ENCODE measurements around the gene IFT57. TPM values are rescaled to one million over a fixed set of nuclear protein-coding genes. Genes with fewer than 3 reads are reported as not detected.

The IFT57 gene
- total and polyA plus RNA-seq, 2 experiments from 2014 or later, result 28.6 to 49.0 TPM

GRCh38 chr3:108208831-108209230 is 13.4 kb downstream of the IFT57 start (continued):
- TF ChIP-seq, protein P1, sequence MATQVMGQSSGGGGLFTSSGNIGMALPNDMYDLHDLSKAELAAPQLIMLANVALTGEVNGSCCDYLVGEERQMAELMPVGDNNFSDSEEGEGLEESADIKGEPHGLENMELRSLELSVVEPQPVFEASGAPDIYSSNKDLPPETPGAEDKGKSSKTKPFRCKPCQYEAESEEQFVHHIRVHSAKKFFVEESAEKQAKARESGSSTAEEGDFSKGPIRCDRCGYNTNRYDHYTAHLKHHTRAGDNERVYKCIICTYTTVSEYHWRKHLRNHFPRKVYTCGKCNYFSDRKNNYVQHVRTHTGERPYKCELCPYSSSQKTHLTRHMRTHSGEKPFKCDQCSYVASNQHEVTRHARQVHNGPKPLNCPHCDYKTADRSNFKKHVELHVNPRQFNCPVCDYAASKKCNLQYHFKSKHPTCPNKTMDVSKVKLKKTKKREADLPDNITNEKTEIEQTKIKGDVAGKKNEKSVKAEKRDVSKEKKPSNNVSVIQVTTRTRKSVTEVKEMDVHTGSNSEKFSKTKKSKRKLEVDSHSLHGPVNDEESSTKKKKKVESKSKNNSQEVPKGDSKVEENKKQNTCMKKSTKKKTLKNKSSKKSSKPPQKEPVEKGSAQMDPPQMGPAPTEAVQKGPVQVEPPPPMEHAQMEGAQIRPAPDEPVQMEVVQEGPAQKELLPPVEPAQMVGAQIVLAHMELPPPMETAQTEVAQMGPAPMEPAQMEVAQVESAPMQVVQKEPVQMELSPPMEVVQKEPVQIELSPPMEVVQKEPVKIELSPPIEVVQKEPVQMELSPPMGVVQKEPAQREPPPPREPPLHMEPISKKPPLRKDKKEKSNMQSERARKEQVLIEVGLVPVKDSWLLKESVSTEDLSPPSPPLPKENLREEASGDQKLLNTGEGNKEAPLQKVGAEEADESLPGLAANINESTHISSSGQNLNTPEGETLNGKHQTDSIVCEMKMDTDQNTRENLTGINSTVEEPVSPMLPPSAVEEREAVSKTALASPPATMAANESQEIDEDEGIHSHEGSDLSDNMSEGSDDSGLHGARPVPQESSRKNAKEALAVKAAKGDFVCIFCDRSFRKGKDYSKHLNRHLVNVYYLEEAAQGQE (IDR thresholded peaks at IDR 0.05; ENCODE audit: unreplicated experiment), result no peak
- TF ChIP-seq ZNF114 (CRISPR knock-in tag; IDR thresholded peaks at IDR 0.05) (no peak), ZNF331 (CRISPR knock-in tag; IDR thresholded peaks at IDR 0.05; ENCODE audit: low read depth) (no peak), EZH2 (IDR thresholded peaks at IDR 0.05; ENCODE audit: low read depth, unreplicated experiment) (no peak), JUNB (IDR thresholded peaks at IDR 0.05; ENCODE audit: unreplicated experiment) (no peak), CTCF (conservative IDR thresholded peaks at IDR 0.05; ENCODE audit: low read depth in 2 of 2) (no peak), POLR2AphosphoS5 (IDR thresholded peaks at IDR 0.05; ENCODE audit: low read depth) (no peak), CREB1 (CRISPR knock-in tag; IDR thresholded peaks at IDR 0.05; ENCODE audit: low read depth) (no peak)
- TF ChIP-seq, protein P2, sequence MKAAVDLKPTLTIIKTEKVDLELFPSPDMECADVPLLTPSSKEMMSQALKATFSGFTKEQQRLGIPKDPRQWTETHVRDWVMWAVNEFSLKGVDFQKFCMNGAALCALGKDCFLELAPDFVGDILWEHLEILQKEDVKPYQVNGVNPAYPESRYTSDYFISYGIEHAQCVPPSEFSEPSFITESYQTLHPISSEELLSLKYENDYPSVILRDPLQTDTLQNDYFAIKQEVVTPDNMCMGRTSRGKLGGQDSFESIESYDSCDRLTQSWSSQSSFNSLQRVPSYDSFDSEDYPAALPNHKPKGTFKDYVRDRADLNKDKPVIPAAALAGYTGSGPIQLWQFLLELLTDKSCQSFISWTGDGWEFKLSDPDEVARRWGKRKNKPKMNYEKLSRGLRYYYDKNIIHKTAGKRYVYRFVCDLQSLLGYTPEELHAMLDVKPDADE (IDR thresholded peaks at IDR 0.05), result no peak

- Histone ChIP-seq H3K4me2 (no peak overlapping the region), H3K27me3 (ENCODE audit: insufficient read depth) (no peaks in the 10 kb centered on the region), H3K9me2 (ENCODE audit: insufficient read depth) (no peaks in the 10 kb centered on the region), H3K36me3 (ENCODE audit: insufficient read depth) (no peaks in the 10 kb centered on the region), H3K4me1 (ENCODE audit: insufficient read depth) (0 out of 2 replicates have a peak, but pooled peaks cover 7% of the 10 kb centered on the region), H3K4me3 (no peak overlapping the region), H2AFZ (no peak overlapping the region), H3K27ac (ENCODE audit: low read depth) (no peak overlapping the region), H4K20me1 (replicated peaks; ENCODE audit: insufficient read depth) (no peaks in the 10 kb centered on the region), H3F3A (replicated peaks; ENCODE audit: low read depth) (no peaks in the 10 kb centered on the region), H3K79me2 (replicated peaks; ENCODE audit: insufficient read depth) (no peaks in the 10 kb centered on the region)
- ATAC-seq (peak; percentile 92), DNase-seq (ENCODE audit: low spot score) (peak; percentile 56)
- no peaks in the 10 kb centered on the region for H3K9me3 Mint-ChIP-seq
- H3K36me3 Mint-ChIP-seq (ENCODE audit: low read depth), result no peaks in the 10 kb centered on the region
- H3K27me3 Mint-ChIP-seq (ENCODE audit: insufficient read depth, low read depth, poor library complexity), result no peaks in the 10 kb centered on the region
- peak overlapping the region; percentile 74 for H3K27ac Mint-ChIP-seq
- peaks cover 13% of the 10 kb centered on the region; the same call in 2 of the 3 replicates for H3K4me1 Mint-ChIP-seq
- no peak overlapping the region for H3K4me3 Mint-ChIP-seq
- TF ChIP-seq ZNF114 (CRISPR knock-in tag; IDR thresholded peaks at IDR 0.05) (peak; percentile 13; the same call in 1 of the 2 replicates), CTCF (conservative IDR thresholded peaks at IDR 0.05; ENCODE audit: low read depth in 2 of 2) (peak; percentile 24 to 54; a peak in 2 of 4 replicates), POLR2AphosphoS5 (IDR thresholded peaks at IDR 0.05; ENCODE audit: low read depth) (no peak)
- TF ChIP-seq, protein P2 (IDR thresholded peaks at IDR 0.05), result no peak
Measured at GRCh38 chr3:108202834-108203233, 19.4 kb downstream of the IFT57 start.

Measured in GM23338 (cell line).